Measurements from ENCODE around the gene ALDH3B2. TPM values are rescaled to one million over a fixed set of nuclear protein-coding genes. Genes with fewer than 3 reads are reported as not detected.
A peak's percentile ranks its signal among the peaks of the same experiment; 100 is the strongest.

Gene ALDH3B2
- total RNA-seq, 2 donors from 2014 or later, result 1.8 to 4.4 TPM

DNA sequence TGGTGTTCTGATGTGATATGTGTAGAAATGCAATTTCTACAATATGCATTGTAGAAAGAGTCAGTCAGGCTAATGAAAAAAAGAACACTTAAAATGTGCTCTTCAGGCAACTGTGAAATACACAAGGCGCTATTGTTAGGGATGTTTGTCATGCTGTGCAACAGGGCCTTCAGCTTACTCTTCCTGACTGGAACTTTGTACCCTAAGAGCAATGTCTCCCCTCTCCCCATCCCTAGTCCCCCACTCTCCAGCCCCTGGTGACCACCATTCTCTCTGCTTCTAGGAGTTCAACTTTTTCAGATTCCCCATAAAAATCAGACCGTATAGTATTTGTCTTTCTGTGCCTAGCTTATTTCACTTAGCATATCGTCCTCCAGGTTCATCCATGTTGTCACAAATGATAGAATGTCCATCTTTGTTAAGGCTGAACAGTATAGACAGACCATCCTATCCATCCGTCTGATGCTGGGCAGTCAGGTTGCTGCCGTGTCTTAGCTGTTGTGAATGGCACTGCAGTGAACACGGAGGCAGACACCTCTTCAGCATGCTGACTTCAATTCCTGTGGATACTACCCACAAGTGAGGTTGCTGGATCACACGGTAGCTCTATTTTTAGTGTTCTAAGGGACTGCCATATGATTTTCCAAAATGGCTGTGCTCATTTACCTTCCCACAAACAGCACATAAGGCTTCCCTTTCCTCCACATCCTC lies 57.0 kb downstream of the ALDH3B2 start:
- H3K4me1 ChIP-seq (replicated peaks), result no peaks in the 10 kb centered on the region
- H3K4me3 ChIP-seq, result no peak overlapping the region
- no peaks in the 10 kb centered on the region for H3K36me3 ChIP-seq
- no peaks in the 10 kb centered on the region for H3K27me3 ChIP-seq (replicated peaks; ENCODE audit: insufficient read depth)
- no peak overlapping the region for H3K27ac ChIP-seq
- no peaks in the 10 kb centered on the region for H3K9me3 ChIP-seq
- TF ChIP-seq POLR2AphosphoS5 (IDR thresholded peaks at IDR 0.05), result no peak
- TF ChIP-seq, protein P1, sequence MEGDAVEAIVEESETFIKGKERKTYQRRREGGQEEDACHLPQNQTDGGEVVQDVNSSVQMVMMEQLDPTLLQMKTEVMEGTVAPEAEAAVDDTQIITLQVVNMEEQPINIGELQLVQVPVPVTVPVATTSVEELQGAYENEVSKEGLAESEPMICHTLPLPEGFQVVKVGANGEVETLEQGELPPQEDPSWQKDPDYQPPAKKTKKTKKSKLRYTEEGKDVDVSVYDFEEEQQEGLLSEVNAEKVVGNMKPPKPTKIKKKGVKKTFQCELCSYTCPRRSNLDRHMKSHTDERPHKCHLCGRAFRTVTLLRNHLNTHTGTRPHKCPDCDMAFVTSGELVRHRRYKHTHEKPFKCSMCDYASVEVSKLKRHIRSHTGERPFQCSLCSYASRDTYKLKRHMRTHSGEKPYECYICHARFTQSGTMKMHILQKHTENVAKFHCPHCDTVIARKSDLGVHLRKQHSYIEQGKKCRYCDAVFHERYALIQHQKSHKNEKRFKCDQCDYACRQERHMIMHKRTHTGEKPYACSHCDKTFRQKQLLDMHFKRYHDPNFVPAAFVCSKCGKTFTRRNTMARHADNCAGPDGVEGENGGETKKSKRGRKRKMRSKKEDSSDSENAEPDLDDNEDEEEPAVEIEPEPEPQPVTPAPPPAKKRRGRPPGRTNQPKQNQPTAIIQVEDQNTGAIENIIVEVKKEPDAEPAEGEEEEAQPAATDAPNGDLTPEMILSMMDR (IDR thresholded peaks at IDR 0.05), result no peak
- TF ChIP-seq POLR2A (IDR thresholded peaks at IDR 0.05), result no peak
- 68% methylated on average over 7 of the region's 7 CpGs for WGBS
- no peak for DNase-seq (ENCODE audit: low spot score)
- intact Hi-C loops (cut with DNase I), result no loop called here

DNA sequence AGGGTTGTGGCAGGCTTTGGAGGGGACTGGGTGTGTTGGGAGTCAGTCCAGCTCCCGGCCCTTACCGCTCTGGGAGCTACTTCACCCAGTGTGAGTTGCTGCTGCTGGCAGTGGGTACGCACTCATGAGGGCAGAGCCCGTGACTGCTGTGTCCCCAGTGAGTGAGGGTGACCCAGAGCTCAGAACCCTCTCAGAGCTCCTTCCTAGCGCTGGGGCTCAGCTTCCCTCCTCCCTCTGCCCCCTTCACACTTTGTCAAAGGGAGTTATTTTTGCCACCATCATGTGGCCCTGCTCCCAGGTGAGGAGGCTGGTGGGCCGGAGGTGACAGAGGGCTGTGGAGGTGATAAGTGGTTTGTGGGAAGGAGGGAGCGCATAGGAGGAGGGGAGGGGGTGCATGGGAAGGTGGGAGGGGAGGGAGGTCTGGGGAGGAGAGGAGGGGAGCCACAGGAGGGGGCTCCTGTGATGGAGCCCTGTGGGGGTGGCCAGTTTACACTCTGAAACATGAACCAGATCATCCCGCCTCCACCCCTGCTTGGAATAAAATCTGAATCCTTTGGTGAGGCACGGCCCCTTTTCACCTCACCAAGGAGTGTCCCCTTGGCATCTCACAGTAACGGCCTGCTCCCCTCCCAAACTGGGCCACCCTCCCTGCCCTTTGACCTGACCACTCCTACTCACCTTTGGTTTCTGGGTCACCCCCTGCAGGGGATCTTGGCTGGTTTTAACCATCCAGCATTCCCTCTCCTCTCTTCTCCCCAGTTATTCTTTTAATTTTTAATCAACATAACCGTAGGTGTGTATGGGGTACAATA lies 57.8 kb downstream of the ALDH3B2 start:
- WGBS, result 43% methylated on average over 11 of the region's 11 CpGs
- Histone ChIP-seq H3K4me3 (no peak overlapping the region), H3K36me3 (no peaks in the 10 kb centered on the region), H3K27me3 (replicated peaks; ENCODE audit: insufficient read depth) (no peaks in the 10 kb centered on the region), H3K9me3 (no peaks in the 10 kb centered on the region), H3K27ac (no peak overlapping the region), H3K4me1 (replicated peaks) (no peaks in the 10 kb centered on the region)
- DNase-seq (ENCODE audit: low spot score), result no peak
- TF ChIP-seq POLR2A (IDR thresholded peaks at IDR 0.05), result no peak
- no peak for TF ChIP-seq POLR2AphosphoS5 (IDR thresholded peaks at IDR 0.05)
- TF ChIP-seq, protein P1 (IDR thresholded peaks at IDR 0.05), result no peak
- intact Hi-C loops (cut with DNase I), result no loop called here

DNA sequence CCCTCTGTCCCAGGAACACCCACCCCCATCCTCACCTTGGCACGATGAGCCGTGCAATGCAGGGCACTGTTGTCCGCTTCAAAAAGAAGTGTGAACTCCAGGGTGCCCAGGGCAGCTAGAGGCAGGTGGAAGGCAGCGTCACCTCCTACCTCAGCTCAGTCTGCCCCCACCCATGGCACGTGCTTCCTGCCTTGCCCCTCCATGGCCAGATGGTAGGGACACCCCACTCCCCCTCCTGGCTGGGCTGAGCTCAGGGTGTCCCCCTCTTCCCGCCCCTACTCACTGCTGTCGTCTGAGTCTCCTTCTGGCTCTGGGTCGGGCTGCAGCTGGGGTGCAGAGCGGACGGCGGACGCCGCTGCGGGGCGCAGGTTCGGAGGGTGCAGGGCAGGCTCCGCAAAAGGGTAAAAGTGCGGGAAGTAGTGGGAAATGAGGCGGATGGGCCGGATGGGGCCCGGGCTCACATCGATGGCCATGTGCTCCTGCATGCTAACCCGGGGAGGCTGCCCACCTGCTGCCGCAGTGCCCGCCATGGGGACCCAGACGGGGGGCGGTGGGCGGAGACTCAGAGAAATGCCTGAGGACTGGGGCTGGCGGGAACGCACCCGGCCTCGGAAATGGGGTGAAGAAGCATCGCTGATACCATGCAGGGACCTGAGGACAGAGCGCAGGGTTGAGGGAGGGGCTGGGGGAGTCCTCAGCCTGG lies 58.5 kb downstream of the ALDH3B2 start:
- DNase-seq (ENCODE audit: low spot score), result no peak
- Histone ChIP-seq H3K4me1 (replicated peaks) (no peaks in the 10 kb centered on the region), H3K9me3 (no peaks in the 10 kb centered on the region), H3K36me3 (no peaks in the 10 kb centered on the region), H3K27me3 (replicated peaks; ENCODE audit: insufficient read depth) (no peaks in the 10 kb centered on the region), H3K4me3 (no peak overlapping the region), H3K27ac (no peak overlapping the region)
- TF ChIP-seq, protein P1 (IDR thresholded peaks at IDR 0.05), result no peak
- TF ChIP-seq POLR2AphosphoS5 (IDR thresholded peaks at IDR 0.05) (no peak), POLR2A (IDR thresholded peaks at IDR 0.05) (no peak)
- WGBS, result 35% methylated on average over 25 of the region's 34 CpGs
- intact Hi-C loops (cut with DNase I), result no loop called here

DNA sequence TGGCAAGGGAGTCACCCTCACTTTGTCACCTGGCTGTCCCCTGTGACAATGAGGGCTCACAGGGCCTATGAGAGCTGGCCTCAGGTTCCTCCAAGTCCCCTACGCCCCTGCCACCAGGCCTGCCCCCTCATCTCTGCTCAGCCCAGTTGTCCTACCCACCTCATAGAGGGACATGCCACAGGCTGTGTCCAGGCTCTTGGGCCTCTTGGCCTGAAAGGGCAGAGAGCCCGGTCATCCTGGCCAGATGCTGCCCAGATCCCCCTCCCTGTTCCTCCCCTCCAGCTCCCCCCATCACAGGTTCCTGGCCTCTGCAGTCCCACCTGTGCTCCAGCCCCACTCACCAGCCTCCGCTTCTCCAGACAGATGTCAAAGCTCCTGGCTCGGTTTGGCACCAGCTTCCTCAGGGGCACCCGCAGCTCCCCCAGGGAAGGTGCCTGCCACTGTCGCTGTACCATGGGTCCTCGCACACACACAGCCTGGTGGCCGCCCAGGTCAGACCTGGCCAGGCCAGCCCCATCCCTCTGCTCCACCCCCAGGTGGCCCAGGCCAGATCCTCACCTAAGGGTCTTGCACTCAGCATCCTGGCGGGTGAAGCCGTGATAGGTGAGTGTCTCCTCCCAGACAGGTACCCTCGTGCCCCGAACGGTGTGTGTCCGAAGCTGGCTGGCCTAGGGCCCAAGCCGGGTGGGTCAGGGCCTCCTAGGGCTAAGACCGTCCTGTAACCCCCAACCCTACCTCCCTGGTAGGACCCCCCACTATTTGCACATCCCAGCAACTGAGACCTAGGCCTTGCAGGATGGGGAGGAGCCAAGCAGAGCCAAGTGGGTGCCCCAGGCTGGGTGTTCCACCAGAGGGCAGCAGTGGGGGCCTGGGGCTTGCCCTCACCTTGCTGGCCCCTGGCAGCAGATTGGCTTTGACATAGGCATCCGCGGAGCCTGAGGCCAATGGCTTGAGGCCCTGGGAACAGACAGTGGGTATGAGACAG lies 59.4 kb downstream of the ALDH3B2 start:
- intact Hi-C loops (cut with DNase I), result no loop called here
- H3K4me1 ChIP-seq (replicated peaks), result no peaks in the 10 kb centered on the region
- H3K27ac ChIP-seq, result no peak overlapping the region
- H3K9me3 ChIP-seq, result no peaks in the 10 kb centered on the region
- 78% methylated on average over 16 of the region's 18 CpGs for whole genome bisulfite sequencing
- no peak overlapping the region for H3K4me3 ChIP-seq
- DNase-seq (ENCODE audit: low spot score), result no peak
- no peaks in the 10 kb centered on the region for H3K36me3 ChIP-seq
- no peaks in the 10 kb centered on the region for H3K27me3 ChIP-seq (replicated peaks; ENCODE audit: insufficient read depth)
- TF ChIP-seq POLR2A (IDR thresholded peaks at IDR 0.05) (no peak), POLR2AphosphoS5 (IDR thresholded peaks at IDR 0.05) (no peak)
- TF ChIP-seq, protein P1 (IDR thresholded peaks at IDR 0.05), result peak in 1 of 4 experiments; percentile 43
